Left ventricle myocardium superior (tissue), 1 donor: ENCODE data around the gene LIMK1. TPM values are rescaled to one million over a fixed set of nuclear protein-coding genes. Genes with fewer than 3 reads are reported as not detected.
"Not testable (repeated sequence)": the region's sequence is repeated elsewhere in the genome, so short reads cannot be mapped to it uniquely, and the experiment has no call there.

Source experiments
- ATAC-seq: fragments of 200-7000 bp; cut with Tn5 transposase; one replicate; pipeline ENCODE4 v1.9.1; 2020; ENCODE audit warnings: mild to moderate bottlenecking, moderate library complexity
- DNase-seq: peaks from one replicate; pipeline ENCODE4 v3.0.0-alpha.2; 2020
- intact Hi-C: fragments of 100-400 bp; cut with micrococcal nuclease; formaldehyde crosslinking; loops from one replicate; pipeline ENCODE4 v1.11.0; 2022
- long read RNA-seq: library from polyadenylated mRNA; unstranded; transcript quantifications from one replicate; pipeline ENCODE4 v2.0.0, GENCODE V29; 2021
- total RNA-seq: library from RNA; stranded (reverse); fragmentation: NEBNext Ultra II Directional; extraction: Animal tissue kit (Norgen Biotek cat#: 25700); gene quantifications from one replicate; pipeline ENCODE4 v1.2.1, GENCODE V29; 2021
- donor health status: DM: no; HTN: yes; CAD: no; lungs with severe emphysema.

Gene LIMK1
- 9.4 TPM for total RNA-seq
- long read RNA-seq, partial matches to known transcripts: 0 of 2 reads
- long read RNA-seq, other reads (novel, unspliced or antisense): 1 of 2 reads

DNA sequence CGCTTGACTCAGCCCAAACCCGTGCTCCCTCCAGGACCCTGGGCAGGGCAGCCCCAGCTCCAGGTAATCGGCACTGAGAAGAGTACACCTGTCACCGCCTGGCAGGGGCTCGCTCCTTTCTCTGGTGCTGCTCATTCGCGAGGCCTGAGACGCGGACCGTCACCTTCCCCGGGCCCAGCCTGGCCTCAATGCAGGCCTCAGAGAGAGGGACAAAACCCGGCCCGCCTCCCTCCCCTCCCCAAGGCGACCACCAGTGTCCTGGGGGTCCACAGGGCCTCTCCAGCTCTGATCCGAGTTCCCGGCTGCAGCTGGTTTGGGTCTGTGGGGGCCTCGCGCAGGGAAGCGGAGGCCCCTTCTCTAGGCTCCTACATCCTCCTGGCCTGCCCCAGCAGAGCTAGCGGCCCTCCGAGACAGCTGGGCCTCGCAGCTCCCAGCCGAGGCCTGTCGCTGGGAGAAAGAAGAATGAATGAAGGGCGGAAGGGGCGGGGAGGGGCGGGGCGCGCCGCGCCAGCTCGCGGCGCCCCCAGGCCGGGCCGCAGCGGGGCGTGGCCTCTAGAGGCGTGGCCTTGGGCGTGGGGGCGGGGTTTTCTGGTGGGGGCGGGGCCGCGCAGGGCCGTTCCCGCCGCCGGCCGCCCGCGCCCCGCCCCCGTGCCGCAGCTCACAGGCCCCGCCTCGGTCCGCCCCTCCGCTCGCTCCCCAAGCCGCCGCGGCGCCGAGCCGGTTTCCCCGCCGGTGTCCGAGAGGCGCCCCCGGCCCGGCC lies at the start of gene LIMK1:
LIMK1 (plus strand) TSS at position 688 of the 760 bp plus-strand sequence. CDS start 187 bp downstream, outside the sequence.
- intact Hi-C loops: no loop called here
- ATAC-seq (peak; percentile 95), DNase-seq (peak; percentile 91)

DNA sequence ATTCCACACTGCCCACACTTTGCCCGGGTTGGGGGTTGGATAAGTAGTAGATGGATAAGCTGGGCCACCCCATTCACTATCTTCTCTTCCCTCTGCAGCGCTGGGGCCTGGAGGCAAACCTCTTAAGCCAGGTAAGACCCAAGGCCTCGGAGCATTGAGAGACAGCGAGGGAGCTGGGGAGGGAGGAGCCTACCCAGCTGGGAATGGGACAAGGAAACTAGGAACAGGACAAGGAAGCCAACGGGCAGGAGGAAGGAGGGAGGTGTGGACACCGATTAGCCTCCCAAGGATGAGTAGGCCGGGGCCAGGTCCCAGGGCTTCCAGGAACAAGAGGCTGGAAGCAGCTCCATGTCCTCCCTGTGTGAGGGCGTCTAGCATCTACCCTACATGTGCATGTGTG lies 46.0 kb upstream of the LIMK1 start:
- intact Hi-C loops: no loop called here
- peak; percentile 39 for ATAC-seq
- DNase-seq: peak; percentile 73

DNA sequence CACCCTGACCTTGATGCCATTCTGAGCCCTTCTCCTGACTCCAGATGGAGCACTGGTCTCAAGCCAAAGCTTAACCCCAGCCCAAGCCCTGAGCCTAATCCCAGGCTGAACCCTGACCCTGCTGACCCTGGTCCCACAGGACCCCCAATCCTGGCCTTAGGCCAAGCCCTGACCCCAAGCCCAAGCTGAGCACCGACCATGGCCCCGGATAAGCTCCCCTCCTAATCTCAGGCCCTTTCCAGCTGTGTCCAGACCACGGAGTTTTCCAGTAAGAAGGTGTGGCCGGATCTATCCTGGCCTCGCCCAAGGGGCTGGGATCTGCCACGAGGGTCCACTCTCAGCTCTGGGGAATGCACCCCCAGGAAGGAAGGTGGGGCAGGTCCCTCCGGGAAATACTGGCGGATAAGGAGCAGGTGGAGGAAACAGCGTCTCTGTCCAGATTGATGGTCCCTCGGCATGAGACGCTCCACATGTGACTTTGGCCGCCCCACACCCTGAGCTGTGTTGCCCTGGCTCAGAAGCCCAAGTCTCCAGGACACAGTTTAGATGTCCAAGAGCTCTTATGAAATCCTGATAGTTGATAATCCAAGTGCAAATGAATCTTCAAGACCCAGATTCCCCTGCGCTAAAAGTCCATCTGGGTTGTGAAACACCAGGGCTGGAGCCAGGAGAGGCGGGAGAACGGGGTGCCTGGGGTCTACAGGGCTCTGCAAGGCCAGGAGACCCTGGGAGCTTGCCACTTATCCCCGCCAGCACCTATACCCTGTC lies 45.2 kb upstream of the LIMK1 start:
- DNase-seq (peak; percentile 73), ATAC-seq (peak; percentile 68)
- intact Hi-C loops: no loop called here

DNA sequence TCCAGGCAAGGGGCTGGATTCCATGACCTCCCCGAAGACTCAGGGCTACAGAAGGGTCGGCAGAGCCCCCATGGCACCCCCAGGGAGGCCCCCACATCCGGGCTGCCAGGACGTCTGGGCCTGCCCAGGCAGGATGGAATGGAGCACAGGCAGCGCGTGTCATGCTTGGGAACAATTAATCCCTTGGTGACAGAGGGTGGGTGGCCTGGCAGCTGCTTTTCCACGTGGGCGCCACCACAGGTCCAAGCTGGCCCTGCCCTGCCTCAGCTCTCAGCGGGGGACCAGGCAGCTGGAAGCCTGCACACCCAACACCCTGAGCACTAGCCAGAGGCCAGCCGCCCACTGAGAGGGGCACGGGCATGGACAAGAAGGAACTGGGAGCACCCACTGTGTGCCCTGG lies 44.3 kb upstream of the LIMK1 start:
- no peak for ATAC-seq
- intact Hi-C loops: no loop called here
- no peak for DNase-seq

DNA sequence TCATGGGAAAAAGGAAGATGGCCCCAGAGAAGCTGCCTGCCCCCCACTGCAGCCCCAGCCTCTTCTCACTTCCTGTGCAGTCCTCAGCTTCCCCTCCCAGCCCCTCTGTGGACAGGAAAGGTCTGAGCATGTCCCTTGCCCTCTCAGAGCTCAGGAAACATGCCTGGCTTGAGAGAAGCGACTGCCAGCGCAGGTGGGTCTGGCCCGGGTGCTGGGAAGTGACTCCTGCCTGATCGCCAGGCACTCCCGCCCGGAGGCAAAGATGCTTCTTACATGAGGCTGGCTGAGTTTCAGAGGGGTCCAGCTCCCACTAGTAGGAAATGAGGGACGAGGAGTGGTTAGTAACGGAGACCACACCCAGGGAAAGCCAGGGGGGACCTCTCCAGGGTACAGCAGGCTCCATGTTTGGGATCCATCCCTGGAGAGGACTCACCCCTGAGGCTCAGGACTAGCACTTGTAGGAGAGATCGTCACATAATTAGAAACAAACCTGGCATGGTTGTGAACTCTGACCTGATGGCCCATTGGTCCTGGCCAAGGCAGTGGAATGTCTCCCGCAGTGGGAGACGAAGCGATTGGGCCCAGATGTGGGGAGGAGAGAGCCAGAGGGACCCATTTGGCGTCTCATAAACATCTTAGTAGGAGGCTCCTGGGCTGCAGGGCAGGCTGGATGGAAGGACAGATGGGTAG lies 43.4 kb upstream of the LIMK1 start:
- ATAC-seq: no peak
- intact Hi-C loops: no loop called here
- DNase-seq: peak; percentile 29

DNA sequence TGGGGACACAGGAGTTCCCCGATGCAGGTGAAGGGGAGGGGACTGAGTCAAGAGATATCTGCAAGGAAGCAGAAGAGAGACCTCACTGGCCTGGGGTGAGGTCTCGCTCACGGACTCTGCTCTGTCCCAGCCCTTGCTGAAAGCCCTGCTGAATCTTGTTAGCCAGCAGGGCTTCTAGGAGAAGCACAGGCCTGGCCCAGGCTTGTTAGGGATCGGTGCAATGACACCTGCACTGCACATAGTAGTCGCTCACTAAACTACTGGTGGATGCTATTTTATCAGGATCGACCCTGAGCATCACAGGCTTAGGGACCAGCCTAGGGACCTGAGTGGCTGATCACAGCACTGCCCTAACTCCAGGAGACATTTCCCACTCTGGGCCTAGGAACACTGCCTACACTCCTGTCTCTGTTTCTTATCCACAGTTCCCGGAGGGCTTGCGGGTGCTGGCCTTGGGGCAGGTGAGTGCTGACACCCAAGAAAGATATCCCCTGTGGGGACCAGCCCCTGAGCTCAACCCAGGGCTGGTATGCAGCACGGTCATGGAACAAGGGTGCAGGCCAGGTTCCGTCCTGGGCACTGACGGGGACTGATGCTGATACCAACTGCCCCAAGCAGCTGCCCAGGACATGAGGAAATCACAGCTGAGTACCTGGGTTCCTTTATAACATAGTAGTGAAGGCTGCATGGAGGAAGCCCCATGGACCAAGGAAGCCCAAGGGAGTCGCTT lies 42.6 kb upstream of the LIMK1 start:
- DNase-seq (peak; percentile 15), ATAC-seq (no peak)
- intact Hi-C loops: no loop called here

DNA sequence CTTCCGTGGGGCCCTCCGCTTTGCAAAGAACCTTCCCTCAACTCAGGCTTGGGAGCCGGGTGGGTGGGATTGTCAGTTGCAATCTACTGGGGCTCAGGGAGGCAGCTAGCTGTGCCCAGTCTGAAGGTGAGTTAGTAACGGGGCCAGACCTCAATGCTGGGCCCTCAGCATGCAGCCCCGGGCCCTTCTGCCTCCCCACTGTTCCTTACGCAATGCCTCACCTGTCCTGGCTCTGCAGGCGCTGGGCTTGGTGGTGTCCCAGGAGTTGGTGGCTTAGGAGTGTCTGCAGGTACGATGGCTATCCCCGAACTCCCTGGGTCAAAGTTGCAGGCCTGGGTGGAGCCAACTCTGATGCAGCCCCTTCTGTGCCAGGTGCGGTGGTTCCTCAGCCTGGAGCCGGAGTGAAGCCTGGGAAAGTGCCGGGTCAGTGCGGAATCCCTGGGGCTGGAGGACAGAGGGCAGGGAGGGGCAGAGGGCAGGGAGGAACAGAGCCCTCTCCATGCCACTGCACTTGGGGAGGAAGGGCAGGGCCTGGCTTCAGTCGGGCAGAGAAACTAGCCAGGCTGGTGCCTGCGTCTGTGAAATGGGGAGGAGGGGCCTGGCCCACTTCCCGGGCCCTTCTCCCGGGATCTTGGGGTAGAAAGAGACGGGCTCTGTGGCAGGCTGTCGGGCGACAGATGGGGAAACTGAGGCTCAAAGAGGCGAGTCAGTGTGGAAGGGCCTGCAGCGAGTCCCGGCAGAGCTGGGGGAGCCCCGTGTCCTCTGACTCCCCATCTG lies 40.7 kb upstream of the LIMK1 start:
- intact Hi-C loops: no loop called here
- peak; percentile 19 for DNase-seq
- no peak for ATAC-seq

DNA sequence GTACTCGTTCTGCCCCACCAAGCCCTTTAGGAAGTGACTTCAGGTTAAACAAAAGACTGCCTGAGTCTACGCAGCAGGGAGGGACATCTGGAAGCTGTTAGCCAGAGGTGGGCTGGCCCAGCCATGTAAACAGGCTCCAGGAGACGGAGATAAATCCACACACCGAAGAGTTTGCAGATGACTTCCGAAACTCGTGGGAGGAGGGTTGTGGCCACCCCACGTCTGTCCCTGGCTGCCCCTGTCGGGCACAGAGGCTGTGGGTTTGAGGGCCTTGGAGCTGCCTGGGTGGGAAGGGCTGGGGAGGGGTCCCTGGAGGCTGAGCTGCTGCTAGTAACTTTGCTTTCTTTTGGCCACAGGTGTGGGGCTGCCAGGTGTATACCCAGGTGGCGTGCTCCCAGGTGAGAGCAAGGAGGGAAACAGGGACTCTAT lies 40.1 kb upstream of the LIMK1 start:
- intact Hi-C loops: no loop called here
- DNase-seq (peak; percentile 18), ATAC-seq (no peak)

DNA sequence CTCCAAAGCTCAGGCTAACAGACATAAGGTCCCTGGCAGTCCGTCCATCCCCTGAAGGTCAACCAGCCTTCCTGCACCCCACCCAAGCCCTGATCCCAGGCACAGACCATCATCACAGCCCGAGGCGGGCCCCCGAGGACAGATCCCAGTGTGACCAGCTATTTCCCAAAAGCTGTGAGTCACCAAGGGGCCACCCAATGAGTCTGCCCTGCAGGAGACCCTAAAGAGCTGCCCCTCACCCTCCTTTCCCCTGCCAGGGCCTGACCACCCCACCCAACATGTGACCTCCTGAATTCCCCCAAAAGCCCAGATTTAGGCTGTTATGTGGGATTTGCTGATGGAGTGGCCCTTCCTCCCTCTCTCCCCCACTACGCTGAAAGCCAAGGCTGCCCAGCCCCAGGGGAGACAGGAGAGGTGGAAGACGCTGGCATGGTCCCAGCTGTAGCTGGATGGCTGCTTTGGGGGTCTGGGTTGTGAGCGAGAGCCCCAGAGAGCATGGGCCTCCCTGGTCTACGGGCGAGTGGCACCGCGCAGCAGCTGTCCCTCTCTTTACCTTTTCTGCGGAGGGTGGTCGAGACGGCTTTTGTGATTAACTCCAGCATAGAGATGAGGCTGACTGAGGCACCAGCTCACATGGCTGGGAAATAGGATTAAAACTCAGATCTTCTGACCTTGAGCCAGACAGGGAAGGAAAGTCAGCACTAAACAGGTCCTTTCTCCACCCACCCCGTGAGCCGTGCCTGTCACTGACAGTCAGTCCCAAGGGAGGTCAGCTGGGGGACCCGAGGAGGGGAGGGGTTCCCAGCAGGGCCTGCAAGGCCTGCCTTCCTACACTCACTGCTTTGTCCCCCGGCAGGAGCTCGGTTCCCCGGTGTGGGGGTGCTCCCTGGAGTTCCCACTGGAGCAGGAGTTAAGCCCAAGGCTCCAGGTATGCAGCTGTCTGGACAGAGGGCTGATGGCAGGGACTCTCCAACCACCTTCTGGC lies 38.9 kb upstream of the LIMK1 start:
- intact Hi-C loops: no loop called here
- DNase-seq: peak; percentile 33
- ATAC-seq: no peak

DNA sequence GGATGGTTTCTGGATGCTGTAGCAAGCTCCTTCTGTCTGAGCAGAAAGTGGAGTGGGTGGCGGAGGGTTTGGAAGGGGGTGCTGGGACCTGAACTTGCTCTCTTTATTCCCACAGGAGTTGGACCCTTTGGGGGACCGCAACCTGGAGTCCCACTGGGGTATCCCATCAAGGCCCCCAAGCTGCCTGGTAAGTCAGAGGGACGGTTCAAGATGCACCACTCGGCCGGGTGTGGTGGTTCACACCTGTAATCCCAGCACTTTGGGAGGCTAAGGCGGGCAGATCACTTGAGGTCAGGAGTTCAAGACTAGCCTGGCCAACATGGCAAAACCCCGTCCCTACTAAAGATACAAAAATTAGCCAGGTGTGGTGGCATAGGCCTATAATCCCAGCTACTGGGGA lies 37.0 kb upstream of the LIMK1 start:
- ATAC-seq, intact Hi-C loops: not testable (repeated sequence)
- DNase-seq: peak; percentile 16

DNA sequence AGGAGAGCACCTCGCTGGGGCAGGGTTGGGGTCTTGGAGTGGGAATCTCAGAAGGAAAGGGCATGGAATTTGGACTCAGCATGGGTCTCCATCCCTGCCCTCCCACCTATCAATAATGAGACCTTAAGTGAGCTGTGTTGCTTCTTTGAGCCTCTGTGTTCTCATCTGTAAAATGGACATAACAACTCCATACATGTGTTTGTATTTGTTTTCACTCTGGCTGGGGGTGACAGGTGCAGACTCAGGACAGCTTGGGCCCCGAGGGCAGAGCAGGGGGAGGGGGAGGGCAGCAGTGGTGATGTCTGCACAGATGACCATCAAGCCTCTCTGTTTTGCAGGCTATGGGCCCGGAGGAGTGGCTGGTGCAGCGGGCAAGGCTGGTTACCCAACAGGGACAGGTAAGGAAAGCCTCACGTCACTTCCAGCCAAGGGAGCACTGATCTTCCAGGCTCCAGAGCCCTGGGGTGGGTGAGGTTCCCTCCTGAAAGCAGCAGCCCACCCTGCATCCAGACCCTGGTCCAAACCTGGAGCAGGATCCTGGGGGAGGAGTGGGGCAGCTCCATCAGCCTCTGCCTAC lies 35.7 kb upstream of the LIMK1 start:
- ATAC-seq: no peak
- peak; percentile 6 for DNase-seq
- intact Hi-C loops: no loop called here

DNA sequence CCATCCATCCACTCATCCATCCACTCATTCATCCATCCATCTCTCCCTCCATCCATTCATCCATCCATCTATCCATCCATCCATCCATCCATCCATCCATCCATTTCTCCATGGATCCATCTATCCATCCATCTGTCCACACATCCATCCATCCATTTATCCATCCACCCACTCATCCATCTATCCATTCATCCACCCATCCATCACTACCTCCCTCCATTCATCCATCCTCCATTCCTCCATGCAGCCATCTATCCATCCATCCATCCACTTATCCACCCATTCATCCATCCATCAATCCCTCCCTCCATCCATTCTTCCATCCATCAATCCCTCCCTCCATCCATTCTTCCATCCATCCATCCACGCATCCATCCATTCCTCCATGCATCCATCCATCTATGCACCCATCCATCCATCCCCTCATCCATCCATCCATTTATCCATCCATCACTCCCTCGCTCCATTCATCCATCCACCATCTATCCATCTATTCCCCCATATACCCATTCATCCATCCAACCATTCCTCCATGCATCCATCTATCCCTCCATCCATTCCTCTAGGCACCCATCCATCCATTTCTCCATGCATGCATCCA lies 34.5 kb upstream of the LIMK1 start:
- ATAC-seq: no peak
- intact Hi-C loops: no loop called here
- DNase-seq: no peak

DNA sequence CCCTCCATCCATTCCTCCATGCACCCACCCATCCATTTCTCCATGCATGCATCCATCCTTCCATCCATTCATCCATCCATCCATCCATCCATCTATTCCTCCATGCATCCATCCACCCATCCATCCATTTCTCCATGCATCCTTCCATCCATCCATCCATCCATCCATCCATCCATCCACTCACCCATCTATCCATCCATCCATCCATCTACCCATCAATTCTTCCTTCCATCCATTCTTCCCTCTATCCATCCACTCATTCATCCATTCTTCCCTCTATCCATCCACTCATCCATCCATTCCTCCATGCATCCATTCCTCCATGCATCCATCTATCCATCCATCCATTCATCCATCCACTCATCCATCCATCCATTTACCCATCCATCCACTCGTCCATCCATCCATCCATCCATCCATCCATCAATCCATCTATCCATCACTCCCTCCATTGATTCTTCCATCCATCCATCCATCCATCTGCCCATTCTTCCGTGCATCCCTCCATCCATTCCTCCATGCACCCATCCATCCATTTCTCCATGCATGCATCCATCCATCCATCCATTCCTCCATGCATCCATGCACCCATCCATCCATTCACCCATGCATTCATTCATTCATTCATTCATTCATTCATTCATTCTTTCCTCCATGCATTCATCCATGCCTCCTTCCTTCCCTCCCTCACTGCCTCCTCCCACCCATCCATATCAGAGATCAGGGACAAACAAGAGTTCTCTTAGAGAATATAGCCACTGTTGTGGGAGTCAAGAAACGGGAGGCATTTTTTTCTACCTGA lies 33.4 kb upstream of the LIMK1 start:
- ATAC-seq (no peak), DNase-seq (no peak)
- intact Hi-C loops: no loop called here

DNA sequence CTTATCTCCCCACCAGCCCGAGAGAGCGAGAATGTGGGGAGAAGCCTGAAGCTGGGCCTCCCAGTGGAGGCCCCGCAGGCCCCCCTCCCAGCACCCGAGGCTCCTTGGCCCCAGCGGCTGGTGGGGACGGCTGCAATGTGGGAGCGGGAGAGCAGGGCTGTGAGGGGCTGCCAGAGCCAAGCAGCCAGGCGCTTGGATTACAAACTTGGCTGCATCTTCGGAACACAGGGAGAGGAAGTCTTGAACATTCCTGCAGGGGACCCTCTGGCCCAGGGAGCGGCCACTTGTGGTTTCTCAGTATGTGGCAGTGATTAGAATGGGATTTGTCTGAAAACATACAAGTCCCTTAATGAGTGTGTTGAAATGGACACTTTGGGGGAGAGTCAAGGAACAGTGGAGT lies 32.4 kb upstream of the LIMK1 start:
- peak; percentile 45 for ATAC-seq
- intact Hi-C loops: no loop called here
- no peak for DNase-seq

DNA sequence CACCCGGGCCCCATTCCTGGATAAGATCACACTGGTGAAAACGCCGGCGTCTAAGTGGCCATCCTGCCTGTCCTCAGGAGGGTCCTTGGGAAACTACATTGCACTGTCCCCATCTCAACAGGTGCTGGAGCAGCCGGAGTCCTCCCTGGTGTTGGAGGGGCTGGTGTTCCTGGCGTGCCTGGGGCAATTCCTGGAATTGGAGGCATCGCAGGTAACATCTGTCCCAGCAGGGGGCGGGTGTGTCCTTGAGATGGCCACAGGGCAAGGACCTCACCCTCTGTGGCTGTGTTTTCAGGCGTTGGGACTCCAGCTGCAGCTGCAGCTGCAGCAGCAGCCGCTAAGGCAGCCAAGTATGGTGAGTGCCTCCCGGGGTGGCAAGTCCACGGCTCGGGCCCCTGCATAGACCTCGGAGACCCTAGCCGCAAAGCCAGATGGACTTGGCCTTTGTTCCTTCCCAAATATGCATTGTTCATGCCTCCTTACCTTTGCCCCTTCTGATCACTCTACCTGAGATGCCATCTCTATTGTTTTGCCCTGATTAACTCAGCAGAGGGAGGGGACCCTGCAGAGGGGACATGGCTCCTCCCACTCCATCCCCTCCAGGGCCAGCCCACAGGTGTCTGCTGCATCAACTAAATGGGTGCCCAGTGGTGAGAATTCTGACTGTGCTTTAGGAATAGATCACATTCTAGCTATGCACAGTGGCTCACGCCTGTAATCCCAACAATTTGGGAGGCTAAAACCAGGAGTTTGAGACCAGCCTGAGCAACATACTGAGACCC lies 31.8 kb upstream of the LIMK1 start:
- intact Hi-C loops: no loop called here
- ATAC-seq (no peak), DNase-seq (no peak)
